Activated CD4-positive, CD25-positive, alpha-beta regulatory T cell treated with anti-CD3 and anti-CD28 coated beads, Interleukin-2, amount 50 U/mL, for 72 hours (primary cell): Measurements from ENCODE around the gene WSB1.

Experiments used
- DNase-seq: peaks from one replicate; pipeline ENCODE4 v3.0.0; 2021

WSB1 gene

DNA sequence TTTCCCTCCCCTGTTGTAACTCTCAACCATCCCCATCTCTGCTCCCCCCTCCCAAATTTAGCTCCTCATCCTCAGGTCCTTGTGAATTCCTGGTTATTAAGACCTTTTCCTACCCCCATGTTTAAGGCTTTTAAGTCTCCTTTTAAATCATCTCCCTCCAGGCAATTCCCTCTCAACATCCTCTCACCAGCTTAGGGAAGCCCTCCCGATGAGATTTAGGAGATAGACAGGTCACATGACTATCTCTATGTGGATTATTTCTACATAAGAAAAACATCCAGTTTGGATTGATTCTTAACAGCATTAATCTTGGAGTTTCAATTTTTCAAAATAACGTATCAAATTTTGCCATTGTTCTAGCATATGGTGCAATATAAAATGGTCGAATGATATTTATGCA is 12.5 kb upstream of the WSB1 start:
- DNase-seq = no peak

- DNase-seq = no peak
These were observed 11.8 kb upstream of the WSB1 start for GRCh38 chr17:27282054-27282551.

GRCh38 chr17:27283060-27283459 is 10.9 kb upstream of the WSB1 start:
- no peak for DNase-seq

GRCh38 chr17:27283751-27284150 is 10.2 kb upstream of the WSB1 start:
- no peak for DNase-seq

DNA sequence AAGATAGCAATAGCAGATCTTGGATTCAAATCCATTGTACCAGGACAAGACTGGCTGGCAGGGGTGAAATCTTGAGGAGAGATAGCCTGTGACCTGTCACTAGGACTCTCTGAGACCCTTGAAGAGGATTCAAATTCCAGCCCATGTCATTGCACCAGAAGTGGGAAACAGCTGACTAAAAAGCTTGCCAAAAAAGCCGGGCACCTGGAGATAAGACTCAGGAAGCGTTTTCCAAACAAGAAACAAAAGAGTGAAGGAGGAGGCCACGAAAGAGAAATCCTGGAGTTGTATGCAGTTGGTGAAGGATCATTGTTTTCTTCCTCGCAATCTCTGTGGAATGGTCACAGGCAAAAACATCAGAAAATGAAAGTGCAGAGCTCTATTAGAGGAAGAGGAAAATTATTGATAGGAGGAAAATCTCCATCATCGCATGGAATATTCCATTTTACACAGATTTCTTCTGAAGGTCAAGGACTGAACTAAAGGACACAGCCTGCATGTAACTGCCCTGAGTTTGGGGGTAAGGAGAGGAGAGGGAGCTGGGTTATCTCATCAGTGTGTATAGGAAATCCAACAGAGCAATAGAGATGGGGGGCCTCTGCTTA is 9.0 kb upstream of the WSB1 start:
- no peak for DNase-seq

GRCh38 chr17:27285516-27285915 is 8.4 kb upstream of the WSB1 start:
- DNase-seq = no peak

- no peak for DNase-seq
These were observed 5.7 kb upstream of the WSB1 start for GRCh38 chr17:27288183-27288582.

GRCh38 chr17:27289856-27290255 is 4.1 kb upstream of the WSB1 start:
- DNase-seq = no peak

GRCh38 chr17:27290916-27291598 is 2.9 kb upstream of the WSB1 start:
- DNase-seq = no peak

GRCh38 chr17:27293359-27293897 is 486 bp upstream of the WSB1 start:
- peak; percentile 39 for DNase-seq

DNA sequence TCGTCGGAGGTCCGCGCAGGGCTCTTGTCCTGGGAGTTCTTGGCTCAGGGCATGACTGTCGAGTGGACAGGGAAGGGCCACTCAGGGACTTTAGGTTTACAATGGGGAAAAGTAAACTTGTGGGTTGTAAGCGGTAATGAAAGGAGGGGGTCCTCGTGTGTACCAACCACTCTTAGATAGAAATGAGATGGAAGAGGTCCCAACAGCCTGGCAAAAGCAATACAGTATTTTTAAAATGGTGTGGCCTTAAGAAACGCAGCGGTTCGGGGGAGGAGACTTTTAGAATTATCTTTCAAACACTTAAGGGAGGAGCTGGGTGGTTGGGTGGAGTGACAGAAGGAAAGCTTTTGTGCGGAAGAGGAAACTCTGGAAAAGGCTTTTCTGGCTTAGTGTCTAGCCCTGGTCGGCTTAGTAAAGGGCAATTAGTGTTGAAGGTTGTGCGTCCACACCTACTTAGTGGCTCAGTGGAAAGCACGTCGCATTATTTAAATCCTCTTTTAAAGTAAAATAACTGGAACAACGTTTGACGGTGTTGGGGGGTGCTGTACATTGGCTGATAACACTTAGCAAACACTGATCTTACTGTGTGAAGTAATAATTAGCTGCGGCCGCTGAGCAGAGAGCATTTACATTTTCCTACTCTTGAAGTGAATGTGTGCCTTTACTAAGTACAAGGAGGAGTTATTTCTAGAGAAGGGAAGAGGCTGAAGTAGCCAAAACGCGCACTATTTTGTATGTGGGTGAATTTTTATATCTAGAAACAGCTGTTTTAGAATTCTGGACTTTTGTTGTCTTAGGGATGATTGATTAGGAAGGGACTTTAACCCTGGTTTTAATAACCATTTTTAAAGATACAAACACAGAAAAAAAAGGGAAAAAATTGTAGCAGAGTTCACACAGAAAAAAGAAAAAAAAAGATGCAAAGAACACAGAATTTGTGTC is 1.0 kb downstream of the WSB1 start:
- DNase-seq = peak; percentile 41

- DNase-seq = no peak
These were observed 2.0 kb downstream of the WSB1 start for GRCh38 chr17:27295945-27296344.

- no peak for DNase-seq
These were observed 2.6 kb downstream of the WSB1 start for GRCh38 chr17:27296428-27296979.

DNA sequence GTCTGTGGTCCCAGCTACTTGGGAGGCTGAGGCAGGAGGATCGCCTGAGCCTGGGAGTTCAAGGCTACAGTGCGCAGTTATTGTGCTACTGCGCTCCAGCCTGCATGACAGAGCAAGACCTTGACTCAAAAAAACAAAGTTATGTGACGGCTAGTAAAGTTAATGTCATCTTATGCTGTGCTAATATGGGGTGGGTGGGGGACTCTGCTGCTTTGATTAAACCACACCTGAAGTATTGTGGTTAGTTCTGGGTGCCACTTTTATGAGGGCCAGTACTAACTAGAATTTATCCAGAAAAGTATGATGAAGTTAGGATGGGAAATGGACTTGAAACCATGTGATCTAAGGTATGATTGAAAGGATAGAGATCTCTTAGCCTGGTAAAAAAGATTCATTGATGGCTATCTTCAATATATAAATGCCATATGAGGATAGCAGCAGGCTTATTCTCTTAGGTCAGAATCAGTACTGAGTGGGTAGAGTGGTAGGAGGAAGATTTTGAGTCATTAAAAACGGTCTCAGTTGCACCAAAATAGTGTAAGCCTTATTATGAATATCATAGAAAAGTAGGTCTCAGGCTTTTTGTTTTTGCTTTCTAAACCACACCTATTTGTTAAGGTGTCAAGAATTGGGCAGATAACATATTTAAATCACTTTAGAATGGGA is 5.6 kb downstream of the WSB1 start:
- DNase-seq = no peak

DNA sequence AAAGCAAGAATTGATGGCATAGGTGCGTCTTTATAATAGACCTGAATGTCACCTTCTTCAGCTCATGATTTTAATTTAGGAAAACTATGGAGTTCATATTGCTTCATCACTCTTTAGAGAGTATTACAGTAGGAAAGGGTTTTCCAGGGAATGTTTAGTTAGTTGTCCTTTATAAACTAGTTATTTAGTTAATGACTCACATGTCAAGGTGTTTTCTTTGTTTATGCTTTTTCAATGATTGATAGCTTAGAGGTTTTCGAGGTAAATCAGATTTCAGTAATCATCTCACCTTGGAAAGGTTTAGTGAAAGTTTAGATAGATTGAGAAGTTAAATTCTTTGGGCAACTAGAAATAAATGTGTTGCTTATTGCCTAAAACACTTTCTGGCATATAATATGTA is 9.8 kb downstream of the WSB1 start:
- no peak for DNase-seq

DNA sequence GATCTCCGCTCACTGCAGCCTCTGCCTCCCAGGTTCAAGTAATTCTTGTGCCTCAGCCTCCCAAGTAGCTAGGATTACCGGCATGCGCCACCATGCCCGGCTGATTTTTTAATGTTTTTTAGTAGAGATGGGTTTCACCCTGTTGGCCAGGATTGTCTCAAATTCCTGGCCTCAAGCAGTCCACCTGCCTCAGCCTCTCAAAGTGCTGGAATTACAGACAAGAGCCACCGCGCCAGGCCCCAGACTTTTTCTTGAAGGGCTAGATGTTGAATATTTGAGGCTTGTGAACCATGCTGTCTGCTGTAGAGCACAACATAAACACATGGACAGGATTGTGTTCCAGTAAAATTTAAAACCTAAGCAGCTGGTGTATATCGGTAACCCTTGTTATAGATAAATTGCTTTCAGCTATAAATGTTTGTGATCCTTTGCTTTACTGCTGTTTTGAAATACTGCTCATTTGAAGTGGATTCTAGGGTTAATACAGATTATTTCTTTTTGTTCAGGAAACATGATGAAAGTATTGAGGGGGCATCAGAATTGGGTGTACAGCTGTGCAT is 12.4 kb downstream of the WSB1 start:
- DNase-seq = no peak

DNA sequence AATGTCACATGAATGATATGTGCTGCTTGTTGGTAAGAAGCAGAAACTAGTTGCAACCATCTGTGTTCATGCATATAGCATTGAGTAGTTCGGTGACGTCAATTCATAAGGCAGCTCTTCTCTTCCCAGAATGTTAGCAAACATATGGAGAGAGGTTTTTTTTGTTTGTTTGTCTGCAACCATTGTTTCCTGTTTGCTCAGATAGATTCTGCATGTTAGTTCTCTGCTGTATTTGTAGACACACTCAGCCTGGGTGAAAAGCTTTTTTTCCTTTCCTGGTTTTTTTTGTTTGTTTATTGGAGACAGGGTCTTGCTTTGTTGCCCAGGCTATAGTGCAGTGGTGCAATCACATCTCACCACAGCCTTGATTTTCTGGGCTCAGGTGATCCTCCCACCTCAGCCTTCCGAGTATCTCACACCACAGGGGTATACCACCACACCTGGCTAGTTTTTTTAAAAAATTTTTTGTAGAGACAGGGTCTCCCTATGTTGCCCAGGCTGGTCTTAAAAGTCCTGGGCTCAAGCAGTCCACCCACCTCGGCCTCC is 16.7 kb downstream of the WSB1 start:
- DNase-seq = no peak

GRCh38 chr17:27313301-27313700 is 19.4 kb downstream of the WSB1 start:
- no peak for DNase-seq

DNA sequence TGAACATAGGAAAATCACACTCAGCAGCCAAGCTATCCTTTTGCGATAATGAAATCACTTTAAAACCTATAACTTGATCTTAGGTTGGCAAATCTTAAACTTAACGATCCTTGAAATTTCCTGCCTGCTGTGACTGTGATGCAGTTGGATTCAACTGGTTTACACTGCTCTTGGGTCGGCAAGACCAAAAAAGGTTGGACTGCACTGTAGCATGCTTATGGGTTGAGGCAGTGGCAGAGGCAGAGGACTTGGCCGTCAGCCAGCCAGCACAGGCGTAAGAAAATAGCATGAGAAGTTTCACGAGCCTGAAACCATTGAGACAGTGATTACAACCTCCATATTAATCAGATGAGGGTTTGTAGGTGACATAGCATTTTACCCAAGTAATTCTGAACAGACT is 21.4 kb downstream of the WSB1 start:
- no peak for DNase-seq

DNA sequence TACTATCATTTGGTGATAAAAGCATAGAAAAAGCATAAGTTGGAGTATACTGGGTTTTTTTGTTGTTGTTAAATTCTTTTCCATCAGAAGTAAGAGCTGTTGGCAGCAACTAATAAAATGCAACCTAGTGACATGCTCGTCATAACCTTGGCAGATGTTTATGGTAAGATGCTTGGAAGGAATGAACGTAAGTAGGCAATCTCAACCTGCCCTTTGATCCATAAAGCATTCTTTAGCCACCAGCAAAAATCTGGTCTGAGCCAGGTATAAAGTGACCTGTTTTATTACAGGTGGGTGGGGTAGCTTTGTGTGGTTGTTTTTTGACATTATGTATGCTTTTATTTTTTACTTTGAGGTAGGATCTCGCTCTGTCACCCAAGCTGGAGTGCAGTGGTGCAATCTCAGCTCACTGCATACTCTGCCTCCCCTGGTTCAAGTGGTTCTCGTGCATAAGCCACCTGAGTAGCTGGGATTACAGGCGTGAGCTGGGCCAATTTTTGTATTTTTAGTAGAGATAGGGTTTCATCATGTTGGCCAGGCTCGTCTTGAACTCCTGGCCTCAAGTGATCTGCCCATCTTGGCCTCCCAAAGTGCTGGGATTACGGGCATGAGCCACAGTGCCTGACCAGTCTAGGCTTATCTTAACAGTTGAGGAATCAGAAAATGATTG is 22.0 kb downstream of the WSB1 start:
- DNase-seq = no peak

DNA sequence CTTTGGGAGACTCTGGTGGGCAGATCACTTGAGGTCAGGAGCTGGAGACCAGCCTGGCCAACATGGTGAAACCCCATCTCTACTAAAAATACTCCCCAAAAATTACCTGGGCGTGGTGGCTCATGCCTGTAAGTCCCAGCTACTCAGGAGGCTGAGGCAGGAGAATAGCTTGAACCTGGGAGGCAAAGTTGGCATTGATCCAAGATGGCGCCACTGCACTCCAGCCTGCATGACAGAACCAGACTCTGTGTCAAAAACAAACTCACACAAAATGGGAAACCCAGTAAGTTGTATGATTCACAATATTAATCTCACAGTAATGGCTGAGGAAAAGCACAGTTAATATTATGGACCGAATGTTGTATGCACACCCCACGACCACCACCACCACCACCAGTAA is 24.3 kb downstream of the WSB1 start:
- DNase-seq = no peak
